PFSK-1 (cell line): ENCODE data around the gene ZFPM1.

Experiments
- FOXP2 ChIP-seq: optimal IDR thresholded peaks from 2 replicates; pipeline ENCODE3; 2011; ENCODE audit warnings: borderline replicate concordance, control low read depth, inconsistent platforms; ENCODE audit not compliant: insufficient read depth; ENCODE audit errors: extremely low read length, extremely low read depth
- POLR2AphosphoS5 ChIP-seq: IDR thresholded peaks from 2 replicates; pipeline ENCODE4 v1.6.1; 2012; ENCODE audit warnings: low read depth, mild to moderate bottlenecking, control low read depth, low read length, moderate library complexity
- SIN3A ChIP-seq: IDR thresholded peaks from 2 replicates; pipeline ENCODE4 v1.6.1; 2012; ENCODE audit warnings: mild to moderate bottlenecking, low read length, moderate library complexity, borderline replicate concordance; ENCODE audit not compliant: insufficient read depth
- TAF1 ChIP-seq: IDR thresholded peaks from 2 replicates; pipeline ENCODE4 v1.6.1; 2012; ENCODE audit warnings: low read length, control low read depth, borderline replicate concordance; ENCODE audit not compliant: insufficient read depth
- TF ChIP-seq, protein P1 (sequence below), 2 experiments: IDR thresholded peaks; 2 replicates each; pipeline versions ENCODE4 v1.6.1 to v1.8.0; 2011 to 2012; ENCODE audit warnings: low read depth in 2 of 2, low read length in 2 of 2, control low read depth in 1 of 2, inconsistent platforms in 1 of 2, mild to moderate bottlenecking in 1 of 2, moderate library complexity in 1 of 2; ENCODE audit not compliant: insufficient read depth in 1 of 2

The ZFPM1 gene

DNA sequence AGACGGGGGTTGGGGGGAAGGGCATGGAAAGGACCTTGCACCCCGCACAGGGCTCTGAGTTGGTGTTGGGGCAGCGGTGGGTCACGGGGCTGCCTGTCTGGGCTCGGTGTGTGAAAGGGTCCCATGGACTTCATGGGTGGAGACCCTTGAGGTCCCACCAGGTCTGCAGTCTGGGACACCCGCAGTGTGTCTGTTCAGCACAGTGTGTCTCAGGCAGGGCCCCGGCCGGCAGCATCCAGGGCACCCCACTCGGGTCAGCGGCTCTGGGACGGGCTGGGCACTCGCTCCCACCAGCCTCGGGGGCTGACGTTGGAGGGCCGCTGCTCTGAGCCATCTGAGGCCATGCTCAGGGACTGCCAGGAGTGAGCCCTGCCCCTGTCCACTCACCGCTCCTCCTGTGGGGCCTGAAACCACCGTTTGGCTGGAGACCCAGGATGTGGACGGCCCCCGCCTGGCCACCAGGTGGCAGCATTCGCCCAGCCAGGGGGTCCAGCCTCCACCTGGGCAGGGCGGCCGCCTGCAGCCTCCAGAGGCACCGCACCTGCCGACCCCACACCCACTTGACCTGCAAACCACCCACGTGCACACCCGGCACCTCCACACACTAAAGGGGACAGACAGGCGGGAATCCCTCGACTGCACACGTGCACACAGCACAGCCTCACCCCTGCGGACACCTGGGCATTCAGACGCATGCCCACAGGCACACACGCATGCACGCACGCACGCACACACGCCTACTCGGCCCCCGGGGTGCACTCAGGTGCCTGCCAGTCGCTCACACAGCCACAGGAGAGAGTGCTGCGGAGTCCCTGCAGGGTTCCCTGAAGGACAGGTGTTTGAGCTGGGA is 10.1 kb upstream of the ZFPM1 start:
- peak; percentile 44 for TF ChIP-seq FOXP2
- TF ChIP-seq, protein P1, sequence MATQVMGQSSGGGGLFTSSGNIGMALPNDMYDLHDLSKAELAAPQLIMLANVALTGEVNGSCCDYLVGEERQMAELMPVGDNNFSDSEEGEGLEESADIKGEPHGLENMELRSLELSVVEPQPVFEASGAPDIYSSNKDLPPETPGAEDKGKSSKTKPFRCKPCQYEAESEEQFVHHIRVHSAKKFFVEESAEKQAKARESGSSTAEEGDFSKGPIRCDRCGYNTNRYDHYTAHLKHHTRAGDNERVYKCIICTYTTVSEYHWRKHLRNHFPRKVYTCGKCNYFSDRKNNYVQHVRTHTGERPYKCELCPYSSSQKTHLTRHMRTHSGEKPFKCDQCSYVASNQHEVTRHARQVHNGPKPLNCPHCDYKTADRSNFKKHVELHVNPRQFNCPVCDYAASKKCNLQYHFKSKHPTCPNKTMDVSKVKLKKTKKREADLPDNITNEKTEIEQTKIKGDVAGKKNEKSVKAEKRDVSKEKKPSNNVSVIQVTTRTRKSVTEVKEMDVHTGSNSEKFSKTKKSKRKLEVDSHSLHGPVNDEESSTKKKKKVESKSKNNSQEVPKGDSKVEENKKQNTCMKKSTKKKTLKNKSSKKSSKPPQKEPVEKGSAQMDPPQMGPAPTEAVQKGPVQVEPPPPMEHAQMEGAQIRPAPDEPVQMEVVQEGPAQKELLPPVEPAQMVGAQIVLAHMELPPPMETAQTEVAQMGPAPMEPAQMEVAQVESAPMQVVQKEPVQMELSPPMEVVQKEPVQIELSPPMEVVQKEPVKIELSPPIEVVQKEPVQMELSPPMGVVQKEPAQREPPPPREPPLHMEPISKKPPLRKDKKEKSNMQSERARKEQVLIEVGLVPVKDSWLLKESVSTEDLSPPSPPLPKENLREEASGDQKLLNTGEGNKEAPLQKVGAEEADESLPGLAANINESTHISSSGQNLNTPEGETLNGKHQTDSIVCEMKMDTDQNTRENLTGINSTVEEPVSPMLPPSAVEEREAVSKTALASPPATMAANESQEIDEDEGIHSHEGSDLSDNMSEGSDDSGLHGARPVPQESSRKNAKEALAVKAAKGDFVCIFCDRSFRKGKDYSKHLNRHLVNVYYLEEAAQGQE (IDR thresholded peaks at IDR 0.05; ENCODE audit: insufficient read depth in 1 of 2, low read depth in 2 of 2, low read length in 2 of 2) = no peak
- no peak for TF ChIP-seq POLR2AphosphoS5
- TF ChIP-seq SIN3A = no peak

DNA sequence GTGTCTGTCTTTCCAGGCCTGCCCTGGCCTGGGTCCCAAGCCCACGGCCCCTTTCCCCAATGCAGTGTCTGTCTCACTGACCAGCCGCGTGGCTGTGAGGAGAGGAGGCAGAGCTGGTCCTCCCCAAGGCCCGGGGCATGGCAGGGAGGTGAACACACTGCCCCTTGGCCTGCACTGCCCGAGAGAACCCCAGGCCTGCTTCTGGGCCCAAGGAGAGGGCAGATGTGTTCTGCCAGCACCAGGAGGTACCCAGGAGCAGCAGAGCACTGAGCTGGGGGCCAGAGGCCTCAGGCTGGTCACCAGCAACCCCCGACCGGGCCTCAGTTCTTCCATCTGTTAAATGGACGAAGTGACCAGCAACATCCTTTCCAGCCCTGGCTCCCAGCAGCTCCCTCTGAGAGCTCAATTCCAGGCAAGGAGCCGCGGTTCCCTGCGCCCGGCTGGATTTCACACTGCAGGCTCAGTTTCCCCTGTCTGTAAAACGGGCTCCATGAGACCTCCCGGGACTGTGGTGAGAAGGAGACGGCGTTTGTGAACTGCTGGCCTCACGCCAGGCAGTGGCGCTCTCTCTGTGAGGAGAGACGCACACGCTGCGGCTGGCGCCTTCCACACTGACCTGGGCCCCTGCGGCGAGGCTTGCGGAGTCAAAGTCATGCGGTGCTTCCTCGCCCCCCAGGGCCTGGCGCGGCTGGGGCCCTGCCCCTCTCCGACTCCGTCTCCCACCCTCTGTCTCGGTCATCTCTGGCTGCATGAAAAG is 8.1 kb upstream of the ZFPM1 start:
- TF ChIP-seq, protein P1 (IDR thresholded peaks at IDR 0.05; ENCODE audit: insufficient read depth in 1 of 2, low read depth in 2 of 2, low read length in 2 of 2) = no peak
- TF ChIP-seq SIN3A (no peak), TAF1 (no peak), POLR2AphosphoS5 (no peak), FOXP2 (no peak)

DNA sequence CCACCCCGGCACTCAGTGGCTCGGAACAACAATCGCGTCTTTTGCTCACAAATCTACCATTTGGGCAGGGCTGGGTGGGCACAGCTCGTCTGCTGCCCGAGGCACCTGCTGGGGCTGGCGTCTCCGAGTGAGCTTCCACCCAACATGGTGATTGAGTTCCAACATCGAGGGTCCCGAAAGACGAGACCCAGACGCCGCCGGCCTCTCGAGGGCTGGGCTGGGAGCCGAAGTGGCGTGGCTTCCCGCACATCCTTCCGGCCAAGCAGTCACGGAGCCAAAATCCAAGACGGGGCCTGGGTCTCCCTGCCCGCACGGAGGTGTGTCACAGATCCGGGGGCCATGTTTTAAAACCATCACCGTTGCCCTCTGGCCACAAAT is 7.5 kb upstream of the ZFPM1 start:
- TF ChIP-seq SIN3A (no peak), POLR2AphosphoS5 (no peak), TAF1 (no peak), FOXP2 (no peak)
- TF ChIP-seq, protein P1 (IDR thresholded peaks at IDR 0.05; ENCODE audit: insufficient read depth in 1 of 2, low read depth in 2 of 2, low read length in 2 of 2) = no peak

DNA sequence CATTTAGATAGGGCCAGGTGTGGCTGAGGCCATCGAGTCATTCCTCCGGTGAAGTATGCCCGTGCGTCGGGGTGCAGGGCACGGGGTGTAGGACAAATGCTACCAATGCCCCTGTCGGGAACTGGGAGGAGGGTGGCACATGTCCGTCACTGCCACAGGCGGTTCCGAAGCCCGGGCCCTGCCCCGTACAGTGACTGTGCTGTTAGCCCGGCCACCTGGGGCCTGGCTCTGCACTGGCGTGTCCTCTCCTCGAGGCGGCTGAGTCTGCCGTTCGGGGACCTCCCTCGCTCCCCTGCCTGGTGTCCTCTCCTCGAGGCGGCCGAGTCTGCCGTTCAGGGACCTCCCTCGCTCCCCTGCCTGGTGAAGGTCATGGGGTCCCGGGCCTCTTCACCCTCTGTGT is 7.0 kb upstream of the ZFPM1 start:
- no peak for TF ChIP-seq FOXP2
- TF ChIP-seq POLR2AphosphoS5 = no peak
- no peak for TF ChIP-seq TAF1
- no peak for TF ChIP-seq SIN3A
- TF ChIP-seq, protein P1 (IDR thresholded peaks at IDR 0.05; ENCODE audit: insufficient read depth in 1 of 2, low read depth in 2 of 2, low read length in 2 of 2) = no peak
